Activated T-cell treated with anti-CD3 and anti-CD28 coated beads, Interleukin-2, amount 50 U/mL, for 48 hours (primary cell): ENCODE measurements around the gene CIRBP.
A peak's percentile ranks its signal among the peaks of the same experiment; 100 is the strongest.

Experiments
- DNase-seq, 2 experiments: peaks; one replicate each; pipeline ENCODE4 v3.0.0-alpha.2; 2020

CIRBP gene

GRCh38 chr19:1269478-1270212 lies 513 bp downstream of the CIRBP start:
- peak; percentile 88 to 91 for DNase-seq

GRCh38 chr19:1270213-1270853 lies 1.2 kb downstream of the CIRBP start:
- DNase-seq, result peak; percentile 57 to 58

GRCh38 chr19:1270854-1271527 lies 1.9 kb downstream of the CIRBP start:
- no peak for DNase-seq

- DNase-seq, result no peak
These were observed 2.6 kb downstream of the CIRBP start for GRCh38 chr19:1271528-1272422.

DNA sequence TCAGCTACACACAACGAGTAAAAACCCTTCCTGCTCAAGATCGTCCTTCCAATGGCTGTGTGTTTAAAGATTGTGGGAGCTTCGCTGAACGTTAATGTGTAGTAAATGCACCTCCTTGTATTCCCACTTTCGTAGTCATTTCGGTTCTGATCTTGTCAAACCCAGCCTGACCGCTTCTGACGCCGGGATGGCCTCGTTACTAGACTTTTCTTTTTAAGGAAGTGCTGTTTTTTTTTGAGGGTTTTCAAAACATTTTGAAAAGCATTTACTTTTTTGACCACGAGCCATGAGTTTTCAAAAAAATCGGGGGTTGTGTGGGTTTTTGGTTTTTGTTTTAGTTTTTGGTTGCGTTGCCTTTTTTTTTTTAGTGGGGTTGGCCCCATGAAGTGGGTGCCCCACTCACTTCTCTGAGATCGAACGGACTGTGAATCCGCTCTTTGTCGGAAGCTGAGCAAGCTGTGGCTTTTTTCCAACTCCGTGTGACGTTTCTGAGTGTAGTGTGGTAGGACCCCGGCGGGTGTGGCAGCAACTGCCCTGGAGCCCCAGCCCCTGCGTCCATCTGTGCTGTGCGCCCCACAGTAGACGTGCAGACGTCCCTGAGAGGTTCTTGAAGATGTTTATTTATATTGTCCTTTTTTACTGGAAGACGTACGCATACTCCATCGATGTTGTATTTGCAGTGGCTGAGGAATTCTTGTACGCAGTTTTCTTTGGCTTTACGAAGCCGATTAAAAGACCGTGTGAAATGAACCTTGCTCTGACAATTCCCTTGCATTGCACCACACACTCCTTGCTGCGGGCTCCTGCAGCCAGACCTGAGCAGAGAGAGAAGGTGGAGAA lies 3.5 kb downstream of the CIRBP start:
- no peak for DNase-seq

GRCh38 chr19:1273263-1274041 lies 4.3 kb downstream of the CIRBP start:
- DNase-seq, result no peak

DNA sequence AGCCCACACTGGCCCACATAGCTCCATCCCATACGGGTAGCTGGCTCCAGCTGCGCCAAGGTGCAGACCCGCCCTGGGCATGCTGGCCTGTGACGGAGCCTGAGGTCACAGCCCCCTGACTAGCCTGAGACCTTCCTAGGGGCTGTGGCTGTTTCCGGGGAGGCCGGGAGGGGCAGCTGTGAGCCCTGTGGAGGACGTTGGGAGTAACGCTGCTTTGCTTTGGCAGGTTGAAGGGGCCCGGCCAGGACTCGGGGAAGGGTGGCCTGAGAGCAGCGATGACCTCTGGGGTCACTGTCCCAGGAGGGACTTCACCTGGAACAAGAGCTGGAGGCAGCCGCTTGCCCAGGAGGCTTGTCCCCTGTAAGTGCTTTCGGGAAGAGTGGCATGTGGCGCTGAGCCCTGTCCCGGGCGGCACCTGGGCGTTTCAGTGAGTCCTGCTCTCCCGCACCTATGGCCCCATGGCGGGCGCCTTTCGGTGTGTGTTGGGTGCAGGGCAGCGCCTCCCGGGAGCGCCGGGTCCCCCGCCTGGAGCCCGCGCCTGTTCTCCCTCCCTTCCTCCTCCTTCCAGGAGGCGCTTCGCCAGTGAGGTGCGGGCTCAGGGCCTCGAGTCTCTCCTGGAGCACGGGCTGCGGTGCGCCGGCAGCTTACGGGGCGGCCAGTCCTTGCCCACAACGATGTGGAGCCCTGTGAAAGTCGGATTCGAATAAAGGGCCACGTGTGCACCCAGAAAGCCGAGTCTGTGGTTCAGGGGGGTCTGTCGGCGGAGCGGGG lies 5.1 kb downstream of the CIRBP start:
- no peak for DNase-seq

DNA sequence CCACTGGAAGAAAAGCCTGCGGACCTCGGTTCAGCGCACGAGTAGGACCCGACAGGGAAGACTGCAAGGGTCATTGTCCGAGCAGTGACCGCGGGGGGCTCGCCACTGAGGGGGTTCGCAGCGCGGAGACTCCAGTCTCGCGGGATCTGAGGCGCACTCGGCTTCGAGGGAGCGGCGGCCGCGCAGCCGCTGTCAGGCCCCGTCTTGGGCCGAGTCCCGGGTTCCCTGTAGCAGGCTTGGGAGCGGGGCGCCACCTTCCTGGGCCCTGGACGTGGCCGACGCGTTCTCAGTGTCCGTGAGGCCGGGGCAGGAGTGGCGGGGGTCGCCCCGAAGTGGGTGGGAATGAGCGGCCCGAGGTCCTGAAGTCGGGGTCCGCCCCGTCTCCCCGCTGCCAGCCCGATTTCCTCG lies 5.7 kb downstream of the CIRBP start:
- DNase-seq, result no peak

DNA sequence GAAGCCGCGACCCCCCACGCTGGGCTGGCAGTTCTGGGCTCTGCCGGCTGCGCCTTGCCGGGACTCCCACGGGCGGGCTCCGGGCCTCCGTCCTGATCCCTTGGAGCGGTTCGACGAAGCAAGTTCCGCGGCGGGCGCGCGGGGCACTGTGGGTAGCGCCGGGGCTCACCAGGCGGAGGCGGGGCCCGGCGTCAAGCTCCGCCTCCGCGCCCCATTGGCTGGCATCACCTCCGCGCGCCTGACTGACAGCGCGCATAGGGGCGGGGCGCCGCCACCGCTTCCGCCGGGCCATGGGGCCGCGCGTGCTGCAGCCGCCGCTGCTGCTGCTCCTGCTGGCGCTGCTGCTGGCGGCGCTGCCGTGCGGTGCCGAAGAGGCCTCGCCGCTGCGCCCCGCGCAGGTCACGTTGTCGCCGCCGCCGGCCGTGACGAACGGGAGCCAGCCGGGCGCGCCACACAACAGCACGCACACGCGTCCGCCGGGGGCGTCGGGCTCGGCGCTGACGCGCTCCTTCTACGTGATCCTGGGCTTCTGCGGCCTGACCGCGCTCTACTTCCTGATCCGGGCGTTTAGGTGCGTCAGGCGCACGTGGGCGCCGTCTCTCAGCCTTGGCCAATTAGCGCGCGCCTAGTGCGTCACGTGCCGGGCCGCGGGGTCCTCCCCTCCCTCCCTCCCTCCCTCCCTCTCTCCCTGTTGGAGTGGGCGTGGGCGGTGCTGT lies 6.3 kb downstream of the CIRBP start, which contains the start of gene FAM174C:
FAM174C (plus strand) TSS at position 271 of the 716 bp plus-strand sequence; CDS start at position 291, 20 bp downstream.
- peak; percentile 94 to 96 for DNase-seq

- no peak for DNase-seq
These were observed 7.0 kb downstream of the CIRBP start for GRCh38 chr19:1275976-1276627.

DNA sequence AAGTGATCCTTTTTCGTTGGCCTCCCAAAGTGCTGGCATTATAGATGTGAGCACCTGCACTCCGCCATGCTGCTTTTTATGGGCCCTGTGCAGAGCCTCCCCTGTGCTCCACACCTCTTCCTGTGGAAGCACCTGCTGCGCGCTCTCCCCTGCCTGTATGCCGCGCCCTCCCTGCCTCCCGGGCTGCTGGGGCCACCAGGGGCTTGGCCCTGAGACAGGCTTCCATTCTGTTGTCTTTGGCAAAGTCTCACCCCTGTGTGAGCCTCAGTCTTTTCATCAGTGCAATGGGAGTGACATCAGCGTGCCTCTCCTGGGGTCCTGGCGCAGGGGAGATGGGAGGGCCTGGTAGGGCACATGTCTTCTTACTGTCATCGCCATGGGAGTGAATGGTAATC lies 7.5 kb downstream of the CIRBP start:
- DNase-seq, result peak in 1 of 2 experiments; percentile 62

GRCh38 chr19:1277061-1277460 lies 7.9 kb downstream of the CIRBP start:
- DNase-seq, result no peak

- no peak for DNase-seq
These were observed 8.9 kb downstream of the CIRBP start for GRCh38 chr19:1278074-1278473.

DNA sequence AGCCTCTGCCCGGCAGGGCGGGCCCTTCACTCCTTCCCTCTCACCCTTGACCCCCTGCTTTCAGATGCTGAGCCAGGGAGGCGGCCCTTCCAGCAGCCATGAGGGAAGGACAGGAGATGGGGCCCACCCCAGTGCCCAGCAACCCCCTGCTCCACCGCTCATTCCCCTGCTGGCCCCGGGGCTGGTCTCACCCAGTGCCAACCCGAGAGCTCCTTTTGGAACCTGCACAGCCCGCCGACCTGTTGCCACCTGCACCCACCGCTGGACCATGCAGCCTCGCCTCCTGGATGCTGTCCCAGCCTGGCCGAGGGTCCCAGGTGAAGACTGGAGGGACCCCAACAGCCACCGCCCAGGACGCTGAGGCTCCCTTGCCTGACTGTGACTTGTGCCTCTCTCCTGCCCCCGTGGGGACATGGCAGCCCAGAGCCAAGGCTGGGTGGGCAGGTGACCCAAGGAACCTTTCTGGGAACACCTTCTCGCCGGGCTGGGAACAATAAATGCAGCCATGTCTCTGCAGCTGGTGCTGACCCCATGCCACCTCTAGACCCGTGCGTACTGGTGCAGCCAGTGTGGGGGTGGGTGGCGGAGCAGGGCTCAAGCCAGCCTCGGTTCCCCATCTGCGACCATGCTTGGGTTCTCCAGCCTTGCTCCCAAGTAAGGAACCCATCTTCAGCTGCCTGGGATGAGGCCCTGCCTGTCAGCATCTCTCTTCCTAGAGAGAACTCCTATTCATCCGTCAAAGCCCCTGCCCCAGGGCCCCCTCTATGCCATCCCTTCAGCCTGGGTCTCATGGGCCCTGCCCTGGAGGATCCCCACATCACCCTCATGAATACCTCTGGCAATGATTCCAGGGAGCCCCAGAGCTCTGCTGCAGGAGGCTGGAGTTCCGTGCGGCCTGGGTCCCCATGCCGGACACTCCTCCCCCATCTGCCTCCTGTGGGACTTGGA lies 9.9 kb downstream of the CIRBP start:
- DNase-seq, result no peak

- DNase-seq, result peak; percentile 89 to 91
These were observed 10.7 kb downstream of the CIRBP start for GRCh38 chr19:1279782-1280341.

DNA sequence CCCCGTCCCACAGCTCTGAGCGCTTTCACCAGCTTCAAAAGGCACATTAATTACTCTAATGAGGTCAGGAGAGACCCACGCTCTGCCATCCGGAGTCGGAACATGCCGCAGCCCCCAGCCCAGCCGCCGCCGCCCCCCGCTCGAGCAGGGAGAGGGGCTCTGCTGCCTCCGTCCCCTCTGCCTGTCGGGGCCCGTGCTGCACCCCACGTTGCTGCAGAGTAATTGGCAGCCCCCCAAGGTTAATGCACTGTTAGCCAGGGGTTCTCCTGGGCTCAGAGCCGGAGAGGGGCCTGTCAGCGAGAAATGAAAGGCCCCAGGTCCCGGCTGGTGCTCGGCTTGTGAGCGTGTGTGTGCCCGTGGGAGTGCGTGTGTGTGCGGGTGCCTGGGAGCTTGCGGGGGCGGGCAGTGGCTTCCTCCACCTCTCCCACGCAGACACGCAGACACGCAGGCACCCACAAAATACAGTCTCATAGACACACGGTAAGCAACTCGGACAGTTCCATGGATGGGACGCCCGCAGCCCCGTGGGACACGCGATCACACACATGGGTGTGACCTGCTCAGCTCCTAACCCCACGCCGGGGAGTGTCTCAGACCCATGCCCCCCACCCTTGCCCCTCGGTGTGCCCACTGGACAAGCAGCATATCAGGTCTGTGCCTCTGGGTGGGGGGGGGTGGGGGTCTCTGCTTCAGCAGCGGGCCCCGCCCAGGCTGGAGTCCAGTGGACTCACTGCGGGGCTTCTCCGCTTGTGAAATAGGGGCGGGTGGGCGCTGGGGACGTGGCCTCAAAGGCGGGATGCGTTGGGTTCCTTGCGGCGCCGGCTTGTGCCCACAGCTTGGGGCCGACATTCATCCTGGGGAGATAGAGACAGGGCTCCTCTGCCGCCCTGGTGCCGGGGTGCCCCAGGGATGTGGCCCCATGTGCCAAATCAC lies 11.8 kb downstream of the CIRBP start:
- no peak for DNase-seq
